Measurements from ENCODE around the gene RGL1.

Gene RGL1

DNA sequence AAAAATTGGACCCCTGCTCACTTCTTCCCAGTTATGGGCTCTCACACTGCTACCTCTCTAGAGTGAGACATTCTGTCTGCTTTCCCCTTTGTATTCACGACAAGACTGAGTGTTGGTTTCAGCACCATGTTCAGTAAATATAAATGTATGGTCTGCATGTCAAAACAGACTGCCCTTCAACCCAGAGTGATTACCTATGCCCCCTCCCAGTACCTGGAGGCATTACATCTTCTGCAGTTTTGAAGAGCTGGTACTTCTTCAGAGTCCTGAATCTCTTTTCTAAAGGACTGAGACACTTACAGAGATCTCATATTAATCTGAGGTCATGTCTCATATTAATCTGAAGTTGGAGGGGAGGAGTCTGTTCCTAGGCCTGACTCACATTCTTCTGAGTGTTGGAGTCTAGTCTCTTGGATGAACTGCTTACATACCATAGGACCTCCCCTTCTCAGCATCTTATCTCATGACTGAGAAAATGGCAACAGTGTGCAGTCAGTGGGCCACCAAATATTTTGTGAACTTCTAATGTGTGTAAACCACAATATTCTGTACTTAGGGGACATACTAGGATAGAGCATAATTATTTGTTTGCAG lies 80.3 kb downstream of the RGL1 start:
- H2AFZ ChIP-seq (ENCODE audit: low read depth, low read length), result no peak overlapping the region
- H3K27me3 ChIP-seq (ENCODE audit: control insufficient read depth in 1 of 2, insufficient read depth in 1 of 2, low read length in 2 of 2), result no peaks in the 10 kb centered on the region
- H3K23ac ChIP-seq (ENCODE audit: low read length in 2 of 2), result no peak overlapping the region

DNA sequence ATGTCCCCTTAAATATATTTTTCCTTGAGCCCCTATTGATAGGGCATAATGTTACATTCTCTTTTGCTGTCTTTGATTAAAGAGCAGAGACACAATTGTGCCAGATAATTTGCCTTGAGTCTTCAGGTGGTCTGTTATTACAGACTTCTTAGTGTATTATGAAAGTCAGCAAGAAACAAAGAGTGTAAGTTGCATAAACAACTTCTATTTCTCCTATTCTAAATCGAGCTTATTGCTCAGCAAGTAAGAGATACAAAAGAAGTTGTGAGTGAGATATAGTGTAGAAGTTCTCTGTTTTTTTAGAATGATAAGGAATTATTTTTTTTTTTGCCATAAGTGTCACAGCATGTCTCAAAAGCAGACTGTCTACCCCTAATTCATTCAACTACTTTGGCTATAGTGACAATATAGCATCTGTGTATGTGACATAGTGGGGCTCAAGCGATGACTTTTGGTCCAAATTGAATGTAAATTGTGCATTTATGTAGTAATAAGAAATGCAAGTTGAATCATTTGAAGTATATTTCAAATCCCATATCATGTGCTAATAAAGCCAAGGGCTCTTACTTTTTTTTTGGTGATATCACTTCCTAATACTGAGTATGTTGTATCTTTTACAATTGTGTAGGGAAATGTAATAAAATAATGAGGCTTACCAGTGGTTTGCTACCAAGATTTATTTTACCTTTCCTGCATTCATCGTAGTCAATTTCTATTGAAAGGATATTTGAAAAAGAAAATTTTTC lies 81.3 kb downstream of the RGL1 start:
- Histone ChIP-seq H3K36me3 (ENCODE audit: control insufficient read depth in 1 of 2, insufficient read depth in 2 of 2, low read depth in 1 of 2, low read length in 2 of 2) (peaks cover 0 to 86% of the 10 kb centered on the region in 2 experiments), H2BK120ac (ENCODE audit: low read depth, low read length) (no peak overlapping the region), H3K27me3 (ENCODE audit: control insufficient read depth in 1 of 2, insufficient read depth in 1 of 2, low read length in 2 of 2) (no peaks in the 10 kb centered on the region), H2BK15ac (ENCODE audit: low read depth, poor library complexity, severe bottlenecking) (no peak overlapping the region), H3K27ac (ENCODE audit: low read length, poor library complexity, severe bottlenecking) (no peak overlapping the region), H3K4ac (ENCODE audit: low read depth in 1 of 2, low read length in 2 of 2) (no peak overlapping the region), H4K8ac (ENCODE audit: low read length) (no peak overlapping the region), H4K91ac (ENCODE audit: low read length) (no peak overlapping the region), H3K4me3 (ENCODE audit: insufficient read depth in 1 of 2, low read depth in 1 of 2, low read length in 2 of 2) (no peak overlapping the region), H3K23ac (ENCODE audit: low read length in 2 of 2) (no peak overlapping the region), H2AFZ (ENCODE audit: low read depth, low read length) (no peak overlapping the region), H3K9ac (ENCODE audit: low read length) (no peak overlapping the region), H2AK5ac (ENCODE audit: low read length, severe bottlenecking) (no peak overlapping the region), H3K14ac (ENCODE audit: low read length in 2 of 2) (no peak overlapping the region), H2BK12ac (ENCODE audit: low read length in 2 of 2) (no peak overlapping the region), H3K18ac (ENCODE audit: low read depth in 1 of 2, low read length in 2 of 2) (no peak overlapping the region), H3K4me2 (ENCODE audit: low read length, poor library complexity, severe bottlenecking) (no peak overlapping the region), H2BK5ac (ENCODE audit: low read depth, low read length, poor library complexity, severe bottlenecking) (no peak overlapping the region), H3K4me1 (ENCODE audit: control insufficient read depth, insufficient read depth, low read depth, low read length) (peaks cover 6% of the 10 kb centered on the region), H3K9me3 (ENCODE audit: control insufficient read depth, low read length) (no peaks in the 10 kb centered on the region), H3K79me1 (replicated peaks; ENCODE audit: low read length, poor library complexity, severe bottlenecking) (peaks cover 2% of the 10 kb centered on the region)
- DNase-seq, result no peak
- no CpG with 5 or more reads among the region's 3 CpGs for WGBS

More for the DNA sequence above, 80.3 kb downstream of the RGL1 start:
- Histone ChIP-seq H2BK12ac (ENCODE audit: low read length in 2 of 2) (no peak overlapping the region), H4K91ac (ENCODE audit: low read length) (no peak overlapping the region), H4K8ac (ENCODE audit: low read length) (no peak overlapping the region), H3K4me2 (ENCODE audit: low read length, poor library complexity, severe bottlenecking) (no peak overlapping the region), H2AK5ac (ENCODE audit: low read length, severe bottlenecking) (no peak overlapping the region), H2BK120ac (ENCODE audit: low read depth, low read length) (no peak overlapping the region), H3K18ac (ENCODE audit: low read depth in 1 of 2, low read length in 2 of 2) (no peak overlapping the region), H3K27ac (ENCODE audit: low read length, poor library complexity, severe bottlenecking) (no peak overlapping the region), H3K9me3 (ENCODE audit: control insufficient read depth, low read length) (no peaks in the 10 kb centered on the region), H3K9ac (ENCODE audit: low read length) (no peak overlapping the region), H2BK5ac (ENCODE audit: low read depth, low read length, poor library complexity, severe bottlenecking) (no peak overlapping the region), H3K4ac (ENCODE audit: low read depth in 1 of 2, low read length in 2 of 2) (no peak overlapping the region), H3K4me1 (ENCODE audit: control insufficient read depth, insufficient read depth, low read depth, low read length) (peaks cover 8% of the 10 kb centered on the region), H3K4me3 (ENCODE audit: insufficient read depth in 1 of 2, low read depth in 1 of 2, low read length in 2 of 2) (no peak overlapping the region), H3K14ac (ENCODE audit: low read length in 2 of 2) (no peak overlapping the region), H3K79me1 (replicated peaks; ENCODE audit: low read length, poor library complexity, severe bottlenecking) (peaks cover 2% of the 10 kb centered on the region), H2BK15ac (ENCODE audit: low read depth, poor library complexity, severe bottlenecking) (no peak overlapping the region), H3K36me3 (ENCODE audit: control insufficient read depth in 1 of 2, insufficient read depth in 2 of 2, low read depth in 1 of 2, low read length in 2 of 2) (peaks cover 0 to 82% of the 10 kb centered on the region in 2 experiments)
- DNase-seq, result peak; percentile 14
- no CpG with 5 or more reads among the region's 1 CpG for WGBS

DNA sequence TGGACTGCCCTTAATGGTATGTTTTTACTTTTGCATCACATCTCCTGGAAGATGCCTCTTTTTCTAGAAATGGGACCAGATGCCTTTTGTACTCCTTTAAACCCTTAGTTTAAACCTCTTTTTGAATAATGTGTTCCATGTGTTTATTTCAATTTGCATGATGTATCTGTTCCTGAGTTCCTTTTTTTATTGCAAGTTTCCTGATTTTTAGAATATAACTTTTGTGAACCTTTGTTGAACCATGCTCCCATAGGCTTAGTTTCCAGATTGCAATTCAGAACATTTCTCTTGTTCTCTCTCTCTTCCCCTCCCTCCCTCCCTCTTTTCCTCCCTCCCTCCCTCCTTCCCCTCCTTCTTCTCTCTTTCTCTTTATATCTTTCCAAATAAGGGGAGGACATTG lies 81.9 kb downstream of the RGL1 start:
- Histone ChIP-seq H3K18ac (ENCODE audit: low read depth in 1 of 2, low read length in 2 of 2) (no peak overlapping the region), H4K8ac (ENCODE audit: low read length) (no peak overlapping the region), H2BK120ac (ENCODE audit: low read depth, low read length) (no peak overlapping the region), H3K4ac (ENCODE audit: low read depth in 1 of 2, low read length in 2 of 2) (no peak overlapping the region), H3K4me3 (ENCODE audit: insufficient read depth in 1 of 2, low read depth in 1 of 2, low read length in 2 of 2) (no peak overlapping the region), H2BK5ac (ENCODE audit: low read depth, low read length, poor library complexity, severe bottlenecking) (no peak overlapping the region), H3K4me2 (ENCODE audit: low read length, poor library complexity, severe bottlenecking) (no peak overlapping the region), H2AFZ (ENCODE audit: low read depth, low read length) (no peak overlapping the region), H3K9me3 (ENCODE audit: control insufficient read depth, low read length) (no peaks in the 10 kb centered on the region), H3K9ac (ENCODE audit: low read length) (no peak overlapping the region), H3K23ac (ENCODE audit: low read length in 2 of 2) (no peak overlapping the region), H2AK5ac (ENCODE audit: low read length, severe bottlenecking) (no peak overlapping the region), H3K79me1 (replicated peaks; ENCODE audit: low read length, poor library complexity, severe bottlenecking) (peaks cover 2% of the 10 kb centered on the region), H3K14ac (ENCODE audit: low read length in 2 of 2) (no peak overlapping the region), H3K27me3 (ENCODE audit: control insufficient read depth in 1 of 2, insufficient read depth in 1 of 2, low read length in 2 of 2) (no peaks in the 10 kb centered on the region), H3K27ac (ENCODE audit: low read length, poor library complexity, severe bottlenecking) (no peak overlapping the region), H2BK12ac (ENCODE audit: low read length in 2 of 2) (no peak overlapping the region), H3K36me3 (ENCODE audit: control insufficient read depth in 1 of 2, insufficient read depth in 2 of 2, low read depth in 1 of 2, low read length in 2 of 2) (peaks cover 0 to 90% of the 10 kb centered on the region in 2 experiments), H2BK15ac (ENCODE audit: low read depth, poor library complexity, severe bottlenecking) (no peak overlapping the region), H3K4me1 (ENCODE audit: control insufficient read depth, insufficient read depth, low read depth, low read length) (peaks cover 2% of the 10 kb centered on the region), H4K91ac (ENCODE audit: low read length) (no peak overlapping the region)
- DNase-seq, result no peak

DNA sequence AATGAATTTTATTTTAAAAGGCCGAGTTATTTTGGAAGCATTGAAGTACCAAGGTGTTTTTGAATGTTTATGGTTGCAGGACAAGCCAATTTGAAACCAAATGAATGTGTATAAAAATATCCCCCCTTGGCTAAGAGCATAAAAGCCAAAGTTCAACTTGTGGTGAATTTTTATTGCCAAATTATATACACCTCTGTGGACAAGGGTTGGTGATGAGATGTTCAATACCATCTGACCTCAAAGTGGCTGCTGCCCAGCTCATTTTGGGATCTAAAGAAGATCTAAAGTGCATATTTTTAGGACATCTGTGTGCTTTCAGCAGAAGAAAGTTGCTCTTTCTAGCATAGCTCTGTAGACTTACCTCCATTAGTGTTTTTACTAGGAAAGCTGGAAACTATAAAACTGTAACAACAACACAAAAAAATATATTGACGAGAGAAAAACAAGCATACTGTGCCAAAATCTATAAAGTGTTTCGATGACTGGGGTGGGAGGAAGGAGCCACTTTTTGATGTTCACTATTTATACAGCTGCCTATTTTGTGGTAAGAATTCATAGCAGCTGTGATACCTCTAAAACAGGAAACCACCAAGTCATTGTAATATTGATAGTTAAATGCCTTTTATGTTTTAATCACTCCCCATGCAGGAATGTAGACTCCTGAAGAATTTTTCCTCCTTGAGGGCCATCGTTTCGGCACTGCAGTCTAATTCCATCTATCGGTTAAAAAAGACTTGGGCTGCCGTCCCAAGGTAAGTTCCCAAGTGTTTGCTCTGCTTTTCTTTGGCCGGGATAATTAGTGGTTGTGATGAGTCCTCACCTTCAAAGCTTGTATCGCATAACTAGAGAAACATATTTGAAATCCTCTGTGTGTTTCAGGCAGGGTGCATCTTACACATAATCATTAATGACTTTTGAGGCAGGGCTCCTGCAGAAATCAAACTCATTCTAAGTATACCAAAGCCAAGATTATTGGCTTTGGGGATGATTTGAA lies 83.2 kb downstream of the RGL1 start:
- Histone ChIP-seq H3K9ac (ENCODE audit: low read length) (no peak overlapping the region), H2BK120ac (ENCODE audit: low read depth, low read length) (no peak overlapping the region), H3K4me1 (ENCODE audit: control insufficient read depth, insufficient read depth, low read depth, low read length) (peaks cover 2% of the 10 kb centered on the region), H3K14ac (ENCODE audit: low read length in 2 of 2) (no peak overlapping the region), H4K8ac (ENCODE audit: low read length) (no peak overlapping the region), H2AFZ (ENCODE audit: low read depth, low read length) (no peak overlapping the region), H2BK12ac (ENCODE audit: low read length in 2 of 2) (no peak overlapping the region), H3K27me3 (ENCODE audit: control insufficient read depth in 1 of 2, insufficient read depth in 1 of 2, low read length in 2 of 2) (no peaks in the 10 kb centered on the region), H2BK5ac (ENCODE audit: low read depth, low read length, poor library complexity, severe bottlenecking) (no peak overlapping the region), H2BK15ac (ENCODE audit: low read depth, poor library complexity, severe bottlenecking) (no peak overlapping the region), H3K36me3 (ENCODE audit: control insufficient read depth in 1 of 2, insufficient read depth in 2 of 2, low read depth in 1 of 2, low read length in 2 of 2) (peaks cover 0 to 94% of the 10 kb centered on the region in 2 experiments), H2AK5ac (ENCODE audit: low read length, severe bottlenecking) (no peak overlapping the region), H3K23ac (ENCODE audit: low read length in 2 of 2) (no peak overlapping the region), H3K4me2 (ENCODE audit: low read length, poor library complexity, severe bottlenecking) (no peak overlapping the region), H3K9me3 (ENCODE audit: control insufficient read depth, low read length) (no peaks in the 10 kb centered on the region), H3K4me3 (ENCODE audit: insufficient read depth in 1 of 2, low read depth in 1 of 2, low read length in 2 of 2) (no peak overlapping the region), H4K91ac (ENCODE audit: low read length) (no peak overlapping the region), H3K27ac (ENCODE audit: low read length, poor library complexity, severe bottlenecking) (peak overlapping the region; percentile 39), H3K4ac (ENCODE audit: low read depth in 1 of 2, low read length in 2 of 2) (no peak overlapping the region), H3K18ac (ENCODE audit: low read depth in 1 of 2, low read length in 2 of 2) (no peak overlapping the region), H3K79me1 (replicated peaks; ENCODE audit: low read length, poor library complexity, severe bottlenecking) (peaks cover 2% of the 10 kb centered on the region)
- DNase-seq, result no peak
- WGBS, result 90% methylated on average over 4 of the region's 9 CpGs

All from mesenchymal stem cell (in vitro differentiated cells and primary cell).